HT1080 (cell line): ENCODE measurements around the gene L1CAM. TPM values are rescaled to one million over a fixed set of nuclear protein-coding genes. Genes with fewer than 3 reads are reported as not detected.

Source experiments
- DNase-seq: peaks from one replicate; pipeline ENCODE4 v3.0.0-alpha.2; 2015; ENCODE audit warnings: low read depth
- polyA plus RNA-seq, 2 experiments: library from polyadenylated mRNA; depleted of rRNA; stranded (reverse); fragments of >200 nt; gene quantifications; 2 replicates each; pipeline ENCODE4 v1.2.3, GENCODE V29; 2015
- total RNA-seq: library from RNA; depleted of rRNA; stranded (reverse); fragments of >200 nt; shearing (Covaris generic); gene quantifications from 2 replicates; pipeline ENCODE4 v1.2.3, GENCODE V29; 2014; rRNA removed

L1CAM gene
- total RNA-seq, result 2.0 and 3.0 TPM in 2 replicates
- 0.52 and 0.59 TPM in 2 replicates for polyA plus RNA-seq (2015; cell fraction: cytosol; rRNA removed)
- polyA plus RNA-seq (2015; cell fraction: nucleus; rRNA removed), result 1.6 and 4.3 TPM in 2 replicates

- no peak for DNase-seq
These were observed at the start of gene L1CAM for GRCh38 chrX:153885968-153886903. L1CAM (minus strand) TSS chrX:153886173; CDS start chrX:153875836, 10,337 bp downstream.

- no peak for DNase-seq
These were observed 49.4 kb upstream of the L1CAM start for GRCh38 chrX:153935326-153935851.

- peak; percentile 46 for DNase-seq
These were observed 48.9 kb upstream of the L1CAM start, which contains the start of gene NAA10 for GRCh38 chrX:153934762-153935325. NAA10 (minus strand) TSS chrX:153935037; CDS start chrX:153934904, 133 bp downstream.

GRCh38 chrX:153934148-153934761 lies 48.3 kb upstream of the L1CAM start:
- DNase-seq, result no peak

- no peak for DNase-seq
These were observed 47.8 kb upstream of the L1CAM start for GRCh38 chrX:153933748-153934147.

- no peak for DNase-seq
These were observed 46.4 kb upstream of the L1CAM start for GRCh38 chrX:153932220-153932915.

- DNase-seq, result no peak
These were observed 45.8 kb upstream of the L1CAM start for GRCh38 chrX:153931748-153932147.

- DNase-seq, result no peak
These were observed 45.2 kb upstream of the L1CAM start for GRCh38 chrX:153931151-153931550.

- DNase-seq, result no peak
These were observed 44.3 kb upstream of the L1CAM start for GRCh38 chrX:153930011-153930910.

- no peak for DNase-seq
These were observed 43.6 kb upstream of the L1CAM start for GRCh38 chrX:153929576-153929975.

- DNase-seq, result no peak
These were observed 42.9 kb upstream of the L1CAM start for GRCh38 chrX:153928846-153929245.

GRCh38 chrX:153927922-153928760 lies 42.2 kb upstream of the L1CAM start:
- peak; percentile 98 for DNase-seq

GRCh38 chrX:153927672-153927921 lies 41.6 kb upstream of the L1CAM start:
- DNase-seq, result no peak

- peak; percentile 66 for DNase-seq
These were observed 41.1 kb upstream of the L1CAM start for GRCh38 chrX:153926858-153927671.

- no peak for DNase-seq
These were observed 40.5 kb upstream of the L1CAM start for GRCh38 chrX:153926552-153926857.

- DNase-seq, result peak; percentile 51
These were observed 40.0 kb upstream of the L1CAM start, which contains the start of gene ARHGAP4 for GRCh38 chrX:153925739-153926551. ARHGAP4 (minus strand) TSS chrX:153926264; CDS start chrX:153926202, 62 bp downstream.

- no peak for DNase-seq
These were observed 39.4 kb upstream of the L1CAM start for GRCh38 chrX:153925387-153925738.
